GM12801 (cell line): ENCODE measurements around the gene MANF.

Experiments used
- CTCF ChIP-seq: IDR thresholded peaks from one replicate; pipeline ENCODE4 v1.5.1; 2011; ENCODE audit warnings: control low read depth; ENCODE audit not compliant: insufficient read length; ENCODE audit errors: extremely low read depth

The MANF gene

DNA sequence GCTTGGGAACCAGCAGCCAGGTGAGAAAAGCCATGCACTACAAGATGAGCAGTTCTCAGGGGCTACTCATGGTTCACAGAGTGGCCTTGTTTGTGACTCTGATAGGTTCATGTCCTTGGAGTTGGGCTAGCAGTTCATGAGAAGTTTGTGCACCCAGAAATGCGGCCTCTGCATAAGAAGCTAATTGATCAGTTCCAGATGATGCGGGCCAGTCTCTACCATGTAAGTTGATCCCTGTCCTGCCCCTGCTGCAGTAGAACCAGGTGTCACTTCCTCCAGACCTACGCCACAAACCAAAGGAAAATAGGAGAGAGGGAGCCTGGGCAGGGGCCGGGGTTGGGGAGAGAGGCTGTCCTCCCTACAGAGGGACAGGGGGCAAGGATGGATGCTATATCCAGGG lies 27.2 kb upstream of the MANF start:
- no peak for TF ChIP-seq CTCF

DNA sequence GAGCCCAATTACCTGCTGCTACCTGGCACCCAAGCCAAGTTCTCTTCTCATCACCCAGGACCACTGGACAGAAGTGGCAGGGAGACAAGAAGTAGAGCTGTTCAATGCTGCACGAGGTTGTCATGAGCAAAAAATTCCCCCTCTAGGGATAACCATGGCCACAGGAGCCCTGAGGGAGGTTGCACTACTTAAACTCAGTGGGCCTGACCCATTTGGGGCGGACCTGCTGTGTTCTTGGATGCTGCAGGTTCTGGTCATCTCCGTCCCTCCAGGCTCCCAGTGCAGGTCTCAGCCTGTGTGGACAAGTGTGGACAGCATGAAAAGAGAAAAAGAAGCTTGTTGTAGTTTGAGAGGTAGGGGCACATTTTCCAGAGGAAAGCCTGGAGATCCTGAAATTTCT lies 26.1 kb upstream of the MANF start:
- no peak for TF ChIP-seq CTCF

GRCh38 chr3:51360806-51361205 lies 24.3 kb upstream of the MANF start:
- TF ChIP-seq CTCF: no peak

DNA sequence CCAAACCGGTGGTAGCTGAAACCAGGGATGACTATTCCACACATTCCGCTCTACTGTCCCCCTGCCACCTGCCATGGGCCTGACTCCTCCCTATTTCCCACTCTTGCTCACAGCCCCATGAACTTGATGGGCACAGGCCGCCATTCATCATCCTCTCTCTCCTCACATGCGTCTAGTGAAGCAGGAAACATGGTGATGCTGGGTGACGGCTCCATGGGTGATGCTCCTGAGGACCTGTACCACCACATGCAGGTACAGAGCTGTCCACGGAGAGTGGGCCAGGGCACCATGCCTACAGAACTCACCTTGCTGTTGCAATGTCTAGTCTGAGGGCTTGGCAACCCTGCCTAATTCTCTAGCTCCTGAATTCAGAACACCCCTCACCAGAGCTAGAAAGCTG lies 23.3 kb upstream of the MANF start:
- TF ChIP-seq CTCF: no peak

DNA sequence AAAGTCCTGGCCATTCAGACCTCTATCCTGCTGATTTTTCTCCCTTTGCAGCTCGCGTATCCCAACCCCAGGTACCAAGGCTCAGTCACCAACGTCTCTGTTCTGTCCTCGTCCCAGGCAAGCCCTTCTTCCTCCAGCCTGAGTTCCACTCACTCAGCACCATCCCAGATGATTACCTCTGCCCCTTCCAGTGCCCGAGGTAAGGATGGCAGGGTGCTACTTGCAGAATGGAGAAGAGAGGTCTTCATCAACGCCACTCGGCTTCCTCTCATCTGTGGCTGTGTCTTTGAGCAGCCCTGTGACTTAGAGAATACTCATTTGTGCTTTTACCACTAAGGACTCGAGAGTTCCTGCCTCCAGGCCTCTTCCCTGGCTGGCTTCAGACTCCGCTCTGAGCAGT lies 22.6 kb upstream of the MANF start:
- no peak for TF ChIP-seq CTCF

DNA sequence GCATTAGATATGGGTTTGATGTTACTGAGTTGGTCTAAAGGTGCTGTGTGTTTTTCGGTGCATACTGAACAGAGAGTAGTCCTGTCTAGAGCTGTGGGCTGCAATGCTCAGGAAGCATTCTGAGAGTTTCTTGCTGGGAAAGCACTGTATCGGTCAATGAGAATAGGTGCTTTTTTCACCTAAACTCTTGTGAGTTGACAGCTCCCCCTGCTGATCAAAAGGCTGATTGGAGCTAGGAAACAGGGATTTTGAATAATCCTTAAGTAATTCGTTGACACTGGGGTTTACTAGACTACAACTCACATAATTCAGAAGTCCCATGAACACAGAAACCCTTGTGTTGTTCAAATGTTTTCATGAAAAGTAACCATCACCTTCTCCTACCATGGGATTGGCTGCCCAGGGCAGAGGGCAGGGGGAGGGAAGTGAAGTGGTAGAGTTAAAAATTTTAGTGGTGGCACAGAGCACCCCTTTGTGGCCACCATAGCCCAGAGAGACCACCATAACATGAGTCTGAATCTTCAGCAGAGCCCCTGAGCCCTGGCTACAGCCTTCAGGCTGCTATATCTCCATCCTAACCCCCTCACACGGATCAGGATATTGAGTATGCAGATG lies 13.0 kb upstream of the MANF start:
- TF ChIP-seq CTCF: no peak

DNA sequence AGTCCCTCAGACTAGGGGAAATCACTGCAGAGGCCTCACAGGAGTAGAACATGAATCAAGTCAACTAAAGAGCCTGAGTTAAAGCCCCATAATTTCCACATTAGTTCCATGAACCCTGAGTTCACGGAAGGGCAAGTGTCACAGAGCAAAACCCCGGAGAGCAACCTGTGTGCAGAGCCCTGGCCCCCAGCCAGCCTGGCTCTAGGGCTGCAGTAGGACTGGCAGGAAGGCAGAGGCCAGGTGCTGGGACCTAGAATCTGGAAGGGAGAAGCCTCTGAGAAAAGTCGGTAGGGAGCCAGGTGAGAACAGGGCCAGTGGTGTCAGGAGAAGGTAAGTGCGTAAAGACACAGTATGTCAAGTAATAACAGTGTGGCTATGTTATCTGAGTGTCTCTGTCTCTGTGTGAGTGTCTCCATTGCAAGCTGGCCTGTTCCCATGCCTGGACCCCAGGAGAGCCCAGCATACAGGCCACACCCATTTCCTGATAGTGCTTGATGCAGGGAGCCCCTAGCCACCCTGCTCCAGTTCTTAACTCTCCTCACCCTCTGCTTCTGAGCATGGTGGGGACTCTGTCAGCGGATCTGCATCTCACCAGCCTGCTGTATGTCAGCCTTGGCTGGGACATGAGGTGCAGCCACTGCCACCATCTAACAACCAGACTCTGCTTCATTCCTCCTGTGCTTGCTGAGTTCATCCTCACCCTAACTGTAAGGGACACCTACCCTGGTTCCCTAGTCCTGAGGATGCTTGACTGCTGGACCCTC lies 11.3 kb upstream of the MANF start:
- TF ChIP-seq CTCF: no peak
